SK-N-DZ (cell line): ENCODE results near the gene POLR3K.

Source experiments
- DNase-seq: peaks from one replicate; pipeline ENCODE4 v3.0.0-alpha.2; 2015; ENCODE audit warnings: low spot score

The POLR3K gene

GRCh38 chr16:79151-80054, 26.0 kb upstream of the POLR3K start:
- DNase-seq = no peak

DNA sequence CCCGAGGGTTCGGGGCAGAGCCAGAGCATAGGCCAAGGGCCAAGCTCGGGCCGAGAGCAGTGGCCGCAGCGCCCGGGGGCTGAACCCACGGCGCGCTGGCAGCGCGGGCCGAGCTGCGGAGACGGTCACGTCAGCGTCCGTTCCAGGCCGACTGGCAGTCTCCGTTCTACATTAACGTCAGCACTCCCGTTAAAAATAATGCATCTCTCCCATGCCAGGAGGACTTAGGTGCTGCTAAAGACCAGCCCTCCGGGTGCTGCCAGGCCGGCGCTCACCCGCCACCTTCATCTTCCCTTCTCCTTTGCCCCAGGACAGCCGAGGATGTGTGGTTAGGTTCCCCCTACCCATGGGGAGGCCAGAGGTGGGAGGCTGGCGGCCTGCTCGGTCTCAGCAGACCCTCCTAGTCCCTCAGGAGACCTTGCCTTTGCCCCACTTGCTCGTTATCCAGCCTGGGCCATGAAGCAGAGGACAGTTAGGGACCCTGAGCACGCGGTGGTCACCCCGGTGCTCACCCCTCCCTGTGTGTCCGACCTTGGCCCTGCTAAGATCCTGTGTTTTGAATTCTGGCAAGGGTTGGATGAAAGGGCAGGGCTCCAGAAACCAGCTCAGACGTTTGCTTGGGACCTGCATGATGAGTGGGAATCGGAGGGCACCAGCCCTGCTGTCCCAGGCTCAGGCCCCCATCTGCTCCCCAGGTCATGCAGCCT, 25.2 kb upstream of the POLR3K start:
- no peak for DNase-seq

DNA sequence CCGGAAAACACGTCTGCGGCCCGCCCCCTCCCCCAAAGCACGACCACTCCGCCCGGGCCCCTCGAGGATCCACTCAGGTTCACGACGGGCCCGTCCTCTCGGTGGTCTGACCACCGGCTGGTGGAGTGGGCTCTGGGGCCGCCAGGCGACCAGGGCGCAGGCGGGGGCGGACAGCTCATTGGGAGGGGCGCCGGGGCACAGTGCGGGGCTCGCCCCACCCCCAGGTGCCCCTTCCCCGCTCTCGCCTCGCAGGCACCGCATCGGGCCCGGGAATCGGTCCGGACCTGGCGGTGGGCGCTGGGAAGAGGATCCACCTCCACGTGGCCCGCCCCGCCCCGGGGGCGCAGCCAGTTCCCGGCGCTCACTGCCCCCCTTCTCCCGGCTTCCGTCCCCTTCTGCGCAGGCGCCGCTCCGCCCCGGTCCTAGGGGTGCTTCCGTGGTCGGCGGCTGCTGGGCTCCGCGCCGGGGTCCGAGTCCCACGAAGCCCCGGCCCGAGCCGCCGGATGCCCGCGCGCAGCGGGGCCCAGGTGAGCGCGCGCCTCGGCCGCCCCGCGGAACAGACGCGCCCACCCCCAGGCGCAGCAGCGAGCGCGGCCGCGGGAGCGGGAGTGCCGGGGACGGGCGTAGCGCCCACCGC, 24.5 kb upstream of the POLR3K start, which contains the start of gene MPG:
MPG (plus strand) TSS at position 419 of the 637 bp plus-strand sequence; CDS start at position 504, 85 bp downstream.
- peak; percentile 78 for DNase-seq

GRCh38 chr16:77273-77806, 23.9 kb upstream of the POLR3K start:
- peak; percentile 66 for DNase-seq

GRCh38 chr16:76535-77272, 23.3 kb upstream of the POLR3K start:
- no peak for DNase-seq

GRCh38 chr16:75580-76501, 22.4 kb upstream of the POLR3K start:
- DNase-seq = peak; percentile 51

DNA sequence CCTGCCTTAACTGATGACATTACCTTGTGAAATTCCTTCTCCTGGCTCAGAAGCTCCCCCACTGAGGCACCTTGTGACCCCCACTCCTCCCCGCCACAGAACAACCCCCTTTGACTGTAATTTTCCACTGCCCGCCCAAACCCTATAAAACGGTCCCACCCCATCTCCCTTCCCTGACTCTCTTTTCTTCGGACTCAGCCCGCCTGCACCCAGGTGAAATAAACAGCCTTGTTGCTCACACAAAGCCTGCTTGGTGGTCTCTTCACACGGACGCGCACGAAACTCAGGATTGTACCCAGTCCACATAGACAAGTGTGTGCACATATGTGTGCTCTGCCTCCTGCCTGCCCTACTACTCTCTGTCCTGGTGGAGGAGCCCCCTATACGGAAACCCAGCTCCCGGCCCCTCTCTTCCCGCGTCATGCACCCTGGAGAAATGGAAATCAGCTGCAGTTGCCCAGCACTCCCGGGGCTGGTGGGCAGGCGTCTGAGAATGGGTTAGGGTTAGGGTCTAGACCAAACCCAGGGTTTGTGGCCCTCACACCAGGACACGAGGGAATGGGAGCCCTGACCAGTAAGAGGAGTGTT, 21.4 kb upstream of the POLR3K start:
- no peak for DNase-seq

DNA sequence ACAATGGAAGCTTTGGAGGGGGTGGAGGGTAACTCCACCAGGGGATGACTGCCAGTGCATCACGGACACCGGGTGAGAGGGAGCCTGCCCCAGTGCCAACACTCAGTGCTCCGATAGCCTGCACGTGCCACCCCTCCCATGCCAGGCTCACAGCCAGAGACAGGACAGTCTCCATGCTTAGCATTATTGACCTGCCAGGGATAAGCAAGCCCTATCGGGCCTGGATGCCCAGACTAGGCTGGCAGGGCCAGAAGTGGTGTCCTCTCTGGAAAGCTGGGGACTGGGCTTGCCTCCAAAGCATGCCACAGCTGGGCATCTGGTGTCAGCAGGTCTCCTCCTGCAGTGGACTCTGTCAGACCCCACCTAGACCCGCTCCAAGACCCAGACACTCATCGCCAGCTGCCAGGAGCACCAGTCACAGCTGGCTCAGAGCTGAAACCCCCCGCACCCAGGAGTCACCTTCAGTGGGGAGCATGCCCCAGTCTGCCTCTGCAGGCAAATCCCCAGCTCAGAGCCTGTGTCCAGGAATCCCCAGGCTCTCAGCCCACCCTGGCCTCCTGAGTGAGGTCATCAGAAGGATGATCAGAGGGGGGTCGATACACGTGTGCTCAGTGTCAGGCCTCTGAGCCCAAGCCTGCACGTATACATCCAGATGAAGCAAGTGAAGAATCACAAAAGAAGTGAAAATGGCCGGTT, 20.8 kb upstream of the POLR3K start:
- DNase-seq = no peak

DNA sequence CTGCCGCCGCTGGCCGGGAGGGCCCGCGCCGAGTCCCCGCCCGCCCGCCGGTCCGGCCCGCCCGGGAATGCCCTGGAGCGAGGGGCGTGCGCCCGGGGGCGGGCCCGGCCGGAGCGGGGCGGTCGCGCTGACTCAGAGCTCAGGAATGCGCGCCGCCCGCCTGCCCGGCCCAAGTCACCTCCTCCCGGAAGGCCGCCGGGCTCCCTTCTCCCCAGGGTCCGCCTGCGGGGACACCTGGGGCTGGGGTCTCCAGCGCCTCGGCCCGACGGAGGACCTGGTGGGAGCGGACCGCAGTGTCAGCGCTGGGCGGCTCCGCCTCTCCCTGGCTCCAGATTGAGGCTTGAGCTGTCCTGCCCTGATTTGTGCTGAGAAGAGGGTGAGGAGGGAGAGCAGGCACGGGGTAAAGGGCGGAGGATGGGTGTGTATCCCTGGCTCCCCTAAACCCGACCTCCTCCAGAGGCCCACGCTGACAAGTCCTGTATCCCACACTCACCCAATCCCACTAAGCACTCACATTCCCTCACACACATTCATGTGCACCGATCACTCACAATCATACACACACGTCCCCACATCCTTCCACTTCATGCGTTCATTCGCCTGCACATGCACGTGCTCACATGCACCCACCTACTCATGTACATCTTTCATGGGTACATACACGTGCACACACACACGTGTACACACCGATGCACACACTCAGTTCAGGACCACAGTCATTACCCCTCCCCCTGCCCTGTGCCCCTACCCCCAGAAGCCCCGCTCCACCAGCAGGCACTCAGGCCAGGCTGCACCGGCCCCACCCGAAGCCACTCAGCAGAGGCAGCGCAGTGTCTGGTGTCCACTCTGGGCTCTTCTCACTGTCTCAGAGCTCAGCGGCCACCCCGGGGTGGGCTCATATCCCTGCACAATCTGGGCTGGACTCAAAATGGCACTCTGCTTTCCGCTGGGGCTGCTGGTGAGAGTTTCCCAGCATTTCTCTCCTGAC, 19.4 kb upstream of the POLR3K start, which contains the start of gene RHBDF1:
RHBDF1 (minus strand) TSS at position 71 of the 988 bp plus-strand sequence. CDS start 7,616 bp downstream, outside the sequence.
- no peak for DNase-seq

GRCh38 chr16:71540-72401, 18.4 kb upstream of the POLR3K start:
- DNase-seq = peak; percentile 63

GRCh38 chr16:71210-71539, 17.8 kb upstream of the POLR3K start:
- no peak for DNase-seq

- no peak for DNase-seq
Observed at GRCh38 chr16:69181-69580, 15.8 kb upstream of the POLR3K start.

- DNase-seq = no peak
Observed at GRCh38 chr16:67884-68789, 14.7 kb upstream of the POLR3K start.

- DNase-seq = no peak
Observed at GRCh38 chr16:67183-67791, 13.9 kb upstream of the POLR3K start.
